Epithelial cell of prostate (primary cell): ENCODE results near the gene VPS26A.
"Not testable (repeated sequence)": the region's sequence is repeated elsewhere in the genome, so short reads cannot be mapped to it uniquely, and the experiment has no call there.

ENCODE experiments used
- DNase-seq: peaks from one replicate; pipeline ENCODE4 v3.0.0-alpha.2; 2011; ENCODE audit warnings: low read depth, low spot score
- H3K27ac ChIP-seq: fragments of 450-650 bp; 2 replicates; pipeline ENCODE4 v1.5.1; 2017; ENCODE audit warnings: mild to moderate bottlenecking

VPS26A gene

DNA sequence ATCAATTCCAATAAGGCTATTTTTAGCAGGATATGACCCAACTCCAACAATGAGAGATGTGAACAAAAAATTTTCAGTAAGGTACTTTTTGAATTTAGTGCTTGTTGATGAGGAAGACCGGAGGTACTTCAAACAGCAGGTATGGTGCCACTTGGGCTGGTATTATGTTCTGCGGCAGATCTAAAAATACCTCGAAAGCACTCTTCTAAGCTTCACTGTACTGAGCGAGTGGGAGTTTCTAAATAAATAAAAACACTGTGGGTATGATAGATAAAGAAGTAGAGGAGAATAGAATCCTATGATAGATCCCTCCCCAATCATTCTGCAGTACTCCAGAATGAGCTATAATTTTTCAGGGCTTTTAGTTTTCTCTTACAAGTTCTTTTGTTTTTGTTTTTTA is 44.5 kb downstream of the VPS26A start:
- H3K27ac ChIP-seq: no peak overlapping the region
- DNase-seq: no peak

- DNase-seq: no peak
- no peak overlapping the region for H3K27ac ChIP-seq
These were observed 48.4 kb downstream of the VPS26A start for GRCh38 chr10:69172241-69172982.

- DNase-seq, H3K27ac ChIP-seq: not testable (repeated sequence)
These were observed 51.3 kb downstream of the VPS26A start for GRCh38 chr10:69175326-69175725.

DNA sequence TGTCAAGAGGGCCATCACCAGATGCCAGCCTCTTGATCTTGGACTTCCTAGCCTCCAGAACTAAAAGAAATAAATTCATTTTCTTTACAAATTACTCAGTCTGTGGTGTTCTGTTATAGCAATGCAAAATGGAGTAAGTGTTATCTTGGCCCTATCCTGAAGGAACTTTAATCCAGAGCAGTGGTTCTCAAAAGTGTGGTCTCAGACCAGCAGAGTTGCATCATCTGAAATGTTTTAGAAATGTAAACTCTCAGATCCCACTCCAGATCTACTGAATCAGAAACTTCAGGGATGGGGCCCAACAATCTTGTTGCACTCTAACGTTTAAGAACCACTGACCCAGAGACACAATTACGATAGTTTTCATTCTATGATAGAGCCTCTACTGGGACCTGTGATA is 52.8 kb downstream of the VPS26A start:
- DNase-seq: no peak

DNA sequence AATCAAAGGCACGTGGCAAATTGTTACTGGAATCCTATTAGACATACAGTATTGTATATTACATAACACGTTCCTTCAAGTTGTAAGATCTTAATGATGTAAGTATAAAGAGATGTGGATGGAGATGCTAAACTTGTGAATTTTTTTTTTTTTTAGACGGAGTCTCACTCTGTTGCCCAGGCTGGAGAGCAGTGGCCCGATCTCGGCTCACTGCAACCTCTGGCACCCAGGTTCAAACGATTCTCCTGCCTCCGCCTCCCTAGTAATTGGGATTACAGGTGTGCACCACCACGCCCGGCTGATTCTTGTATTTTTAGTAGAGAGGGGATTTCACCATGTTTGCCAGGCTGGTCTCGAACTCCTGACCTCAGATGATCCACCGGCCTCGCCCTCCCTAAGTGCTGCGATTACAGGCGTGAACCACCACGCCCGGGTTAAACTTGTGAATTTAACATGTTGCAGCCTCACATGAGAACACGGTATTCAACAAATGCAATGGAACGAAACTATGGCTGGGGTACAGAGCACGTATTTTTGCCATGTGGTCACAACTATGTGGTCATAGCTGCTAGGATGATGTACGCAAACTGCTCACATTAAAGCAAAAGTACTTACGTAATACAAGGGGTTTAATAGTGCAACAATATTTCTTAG is 55.2 kb downstream of the VPS26A start:
- DNase-seq: peak; percentile 14
- H3K27ac ChIP-seq: peak overlapping the region; percentile 82

More for the DNA sequence above, 52.8 kb downstream of the VPS26A start:
- H3K27ac ChIP-seq: no peak overlapping the region

GRCh38 chr10:69179743-69180524 is 56.0 kb downstream of the VPS26A start, which contains the start of gene SUPV3L1:
Gene SUPV3L1 (plus strand): TSS chr10:69180234. CDS start chr10:69180292, 58 bp downstream.
- DNase-seq: peak; percentile 93
- peak within 1 kb of the TSS; percentile 82 for H3K27ac ChIP-seq

- no peak for DNase-seq
- H3K27ac ChIP-seq: peak overlapping the region; percentile 82
These were observed 56.7 kb downstream of the VPS26A start for GRCh38 chr10:69180525-69181204.

GRCh38 chr10:69181433-69181832 is 57.5 kb downstream of the VPS26A start:
- H3K27ac ChIP-seq: peak overlapping the region; percentile 82
- no peak for DNase-seq

DNA sequence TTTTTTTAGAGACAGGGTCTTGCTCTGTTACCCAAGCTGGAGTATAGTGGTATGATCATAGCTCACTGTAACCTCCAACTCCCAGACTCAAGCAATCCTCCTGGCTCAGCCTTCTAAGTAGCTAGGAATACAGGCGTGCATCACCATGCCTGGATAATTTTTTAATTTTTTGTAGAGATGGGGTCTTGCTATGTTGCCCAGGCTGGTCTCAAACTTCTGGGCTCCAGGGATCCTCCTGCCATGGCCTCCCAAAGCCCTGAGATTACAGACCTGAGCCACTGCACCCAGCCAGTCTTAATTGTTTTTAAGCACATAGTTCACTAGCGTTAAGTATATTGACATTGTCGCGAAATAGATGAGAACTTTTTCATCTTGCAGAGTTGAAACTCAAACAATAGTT is 58.0 kb downstream of the VPS26A start:
- DNase-seq: no peak
- H3K27ac ChIP-seq: no peak overlapping the region

- no peak overlapping the region for H3K27ac ChIP-seq
- no peak for DNase-seq
These were observed 62.5 kb downstream of the VPS26A start for GRCh38 chr10:69186524-69186923.

GRCh38 chr10:69201045-69201444 is 77.1 kb downstream of the VPS26A start:
- DNase-seq: no peak

DNA sequence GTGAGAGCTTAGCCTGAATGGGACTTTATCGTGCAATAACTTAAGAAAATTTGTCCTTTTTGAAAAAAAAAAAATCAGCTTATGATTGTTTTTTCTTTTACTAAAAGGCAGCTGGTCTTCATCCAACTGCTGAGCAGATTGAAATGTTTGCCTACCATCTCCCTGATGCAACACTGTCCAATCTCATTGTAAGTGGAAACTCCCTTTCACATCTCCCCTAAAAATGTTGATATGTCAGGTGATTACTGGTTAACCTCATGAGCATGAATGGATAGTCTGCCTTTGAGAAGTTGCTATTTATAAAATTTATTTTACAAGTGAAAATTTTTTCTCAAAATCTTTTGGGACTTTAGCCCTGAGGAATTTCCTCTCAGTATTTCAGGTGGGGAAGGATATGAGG is 78.4 kb downstream of the VPS26A start:
- no peak for DNase-seq
- H3K27ac ChIP-seq: peak overlapping the region; percentile 33

More at GRCh38 chr10:69201045-69201444, 77.1 kb downstream of the VPS26A start:
- H3K27ac ChIP-seq: no peak overlapping the region

DNA sequence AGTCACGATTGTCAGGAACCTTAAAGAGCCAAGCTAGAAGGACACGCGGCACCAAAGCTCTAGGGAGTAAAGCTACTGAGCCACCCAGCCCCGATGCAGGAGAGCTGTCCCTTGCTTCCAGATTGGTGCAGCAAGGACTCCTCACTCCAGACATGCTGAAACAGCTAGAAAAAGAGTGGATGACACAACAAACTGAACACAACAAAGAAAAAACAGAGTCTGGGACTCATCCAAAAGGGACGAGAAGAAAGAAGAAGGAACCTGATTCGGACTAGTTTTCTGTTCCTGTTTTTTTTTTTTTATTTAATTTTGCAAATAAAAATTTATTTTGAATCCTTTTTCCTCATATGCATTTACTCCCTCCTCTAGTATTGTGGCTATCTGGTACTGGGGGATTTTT is 84.8 kb downstream of the VPS26A start:
- no peak for DNase-seq
- no peak overlapping the region for H3K27ac ChIP-seq

DNA sequence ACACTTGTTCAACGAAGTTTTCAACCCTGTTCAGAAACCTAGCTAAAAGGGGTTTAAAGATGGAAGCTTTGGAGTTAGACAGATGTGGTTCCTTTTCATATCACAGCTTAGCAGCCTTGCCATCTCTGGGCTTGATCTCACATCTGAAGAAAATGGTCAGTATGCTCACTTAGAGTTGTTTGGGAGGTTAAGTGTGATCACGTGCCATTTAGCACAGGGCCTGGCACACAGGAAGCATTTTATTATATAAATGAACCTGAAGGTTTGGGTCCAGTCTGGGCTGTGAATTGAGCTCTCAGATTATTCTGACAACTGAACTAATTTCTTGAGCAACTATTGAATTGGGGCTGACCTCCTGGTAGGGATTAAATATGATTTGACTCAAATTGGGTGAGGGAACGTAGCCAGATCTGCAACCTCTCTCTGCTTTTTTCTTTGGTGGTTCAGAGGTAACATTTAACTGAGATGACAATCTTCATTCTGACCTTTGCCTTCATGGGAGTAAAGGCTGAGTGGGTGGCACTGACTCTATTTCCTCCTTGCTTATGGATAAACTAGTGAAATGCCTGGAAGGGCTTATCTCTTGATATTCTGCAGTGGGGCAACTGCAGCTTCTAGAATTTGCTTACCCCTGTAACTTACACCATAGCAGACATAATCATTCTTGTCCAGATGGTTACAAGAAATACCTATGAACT is 86.0 kb downstream of the VPS26A start:
- H3K27ac ChIP-seq: no peak overlapping the region
- DNase-seq: no peak

- no peak overlapping the region for H3K27ac ChIP-seq
- DNase-seq: no peak
These were observed 87.1 kb downstream of the VPS26A start for GRCh38 chr10:69211104-69211503.

DNA sequence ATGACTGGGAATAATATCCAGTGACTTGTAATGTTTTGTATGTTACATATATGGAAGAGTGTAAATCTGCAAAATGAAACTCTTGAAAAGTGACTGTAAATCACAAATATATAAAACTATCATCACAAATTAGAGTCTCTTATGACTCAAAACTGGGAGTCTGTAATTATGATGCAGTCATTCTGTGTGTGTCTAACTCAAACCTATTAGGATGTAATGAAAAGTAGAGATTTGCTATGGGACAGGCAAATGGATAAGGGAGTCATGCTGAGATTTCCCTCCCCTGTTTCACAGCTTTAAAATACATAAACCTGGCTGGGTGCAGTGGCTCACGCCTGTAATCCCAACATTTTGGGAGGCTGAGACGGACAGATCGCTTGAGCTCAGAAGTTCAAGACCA is 87.5 kb downstream of the VPS26A start:
- no peak for DNase-seq
- H3K27ac ChIP-seq: no peak overlapping the region

GRCh38 chr10:69213591-69214311 is 89.8 kb downstream of the VPS26A start:
- no peak overlapping the region for H3K27ac ChIP-seq
- DNase-seq: no peak

DNA sequence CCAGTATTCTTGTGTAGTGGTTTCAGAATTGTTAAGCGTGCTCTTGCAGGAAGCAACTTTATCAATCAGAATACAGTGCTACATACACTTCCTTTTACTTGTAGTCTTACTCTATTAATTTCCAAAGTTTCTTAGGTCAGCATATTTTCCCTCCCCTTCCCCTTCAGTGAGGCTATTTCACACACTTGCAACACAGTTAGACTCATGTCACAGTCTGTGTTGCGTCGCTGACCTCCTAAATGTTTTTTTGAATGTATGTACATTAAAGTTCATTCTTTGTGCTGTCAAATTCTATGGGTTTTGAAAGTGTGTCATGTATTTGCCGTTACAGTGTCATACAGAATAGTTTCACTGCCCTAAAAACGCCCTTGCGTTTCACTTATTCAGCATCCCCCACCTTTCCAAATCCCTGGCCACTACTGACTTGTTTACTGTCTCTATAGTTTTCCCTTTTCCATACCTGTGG is 90.7 kb downstream of the VPS26A start:
- no peak for DNase-seq
- H3K27ac ChIP-seq: no peak overlapping the region
